B cell (primary cell): Measurements from ENCODE around the gene ITGB6.

Experiments
- EZH2 ChIP-seq: IDR thresholded peaks from 2 replicates; pipeline ENCODE4 v1.6.1; 2012; ENCODE audit warnings: borderline replicate concordance, low read depth, mild to moderate bottlenecking, moderate library complexity, low read length; ENCODE audit not compliant: insufficient read depth, poor library complexity, severe bottlenecking
- TF ChIP-seq, protein P1 (sequence below): fragments of 200-600 bp; IDR thresholded peaks from one replicate; pipeline ENCODE4 v1.8.0; 2022; ENCODE audit warnings: antibody characterized with exemption, mild to moderate bottlenecking

DNA sequence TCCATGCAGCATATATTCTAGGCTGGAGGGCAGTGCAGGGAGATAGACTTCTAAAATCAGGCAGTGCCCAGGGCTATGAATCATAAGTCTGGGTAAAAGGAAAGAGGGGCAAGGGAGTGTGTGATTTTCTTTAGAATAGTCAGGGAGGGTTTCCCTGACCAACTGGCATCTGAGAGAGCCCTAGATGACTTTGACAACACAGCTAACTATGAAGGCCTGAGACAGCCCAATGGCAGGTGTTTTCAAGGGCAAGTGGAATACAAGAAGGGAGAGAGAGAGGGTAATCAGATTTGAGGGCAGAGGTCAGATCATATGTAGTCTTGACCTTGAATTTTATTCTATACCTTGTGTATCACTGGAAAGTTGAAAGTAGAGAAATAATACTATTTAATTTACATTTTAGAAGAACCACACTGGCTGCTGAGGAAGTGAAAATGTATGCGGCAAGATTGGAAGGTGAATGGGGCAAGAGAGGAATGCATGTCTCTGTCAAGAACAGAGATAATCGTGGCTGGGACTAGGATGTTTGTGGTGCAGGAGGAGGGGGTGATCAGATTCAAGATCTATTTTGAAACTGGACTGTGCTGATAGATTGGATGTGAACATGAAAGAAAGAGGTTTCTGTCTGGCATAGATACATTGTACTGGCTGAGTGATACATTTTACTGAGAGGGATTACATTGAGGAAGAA is 1.9 kb upstream of the ITGB6 start:
- TF ChIP-seq EZH2 = no peak
- TF ChIP-seq, protein P1, sequence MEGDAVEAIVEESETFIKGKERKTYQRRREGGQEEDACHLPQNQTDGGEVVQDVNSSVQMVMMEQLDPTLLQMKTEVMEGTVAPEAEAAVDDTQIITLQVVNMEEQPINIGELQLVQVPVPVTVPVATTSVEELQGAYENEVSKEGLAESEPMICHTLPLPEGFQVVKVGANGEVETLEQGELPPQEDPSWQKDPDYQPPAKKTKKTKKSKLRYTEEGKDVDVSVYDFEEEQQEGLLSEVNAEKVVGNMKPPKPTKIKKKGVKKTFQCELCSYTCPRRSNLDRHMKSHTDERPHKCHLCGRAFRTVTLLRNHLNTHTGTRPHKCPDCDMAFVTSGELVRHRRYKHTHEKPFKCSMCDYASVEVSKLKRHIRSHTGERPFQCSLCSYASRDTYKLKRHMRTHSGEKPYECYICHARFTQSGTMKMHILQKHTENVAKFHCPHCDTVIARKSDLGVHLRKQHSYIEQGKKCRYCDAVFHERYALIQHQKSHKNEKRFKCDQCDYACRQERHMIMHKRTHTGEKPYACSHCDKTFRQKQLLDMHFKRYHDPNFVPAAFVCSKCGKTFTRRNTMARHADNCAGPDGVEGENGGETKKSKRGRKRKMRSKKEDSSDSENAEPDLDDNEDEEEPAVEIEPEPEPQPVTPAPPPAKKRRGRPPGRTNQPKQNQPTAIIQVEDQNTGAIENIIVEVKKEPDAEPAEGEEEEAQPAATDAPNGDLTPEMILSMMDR = no peak
